ENCODE results near the gene ST6GAL1. TPM values are rescaled to one million over a fixed set of nuclear protein-coding genes. Genes with fewer than 3 reads are reported as not detected.

ST6GAL1 gene
- total and polyA plus RNA-seq, 2 of the 8 experiments (the other 6 are each of a cell fraction or from before 2014, with no cell fraction given), result 62.8 to 80.9 TPM

DNA sequence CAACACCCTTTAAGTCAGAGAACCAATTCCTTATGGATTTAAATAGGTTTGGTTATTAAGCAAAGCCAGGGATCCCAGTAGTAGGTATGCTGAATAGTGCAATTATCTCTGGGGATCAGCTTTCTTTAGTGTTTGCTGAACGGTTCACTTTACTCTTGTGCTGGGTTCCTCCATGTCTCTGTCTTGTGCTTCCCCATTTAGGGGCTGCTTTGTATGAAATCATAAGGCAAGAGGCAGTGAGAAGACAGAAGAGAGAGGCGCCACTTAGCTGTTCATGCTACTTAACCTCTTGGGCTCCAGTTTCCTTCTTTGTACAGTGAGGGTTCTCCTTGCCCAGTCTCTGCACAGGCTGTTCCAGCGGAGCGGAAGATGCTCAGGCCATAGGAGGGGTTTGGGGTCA lies 3.5 kb downstream of the ST6GAL1 start:
- no peak overlapping the region for H3K9ac ChIP-seq (replicated peaks in 1 of 4; ENCODE audit: extremely low read depth in 1 of 4, low read depth in 3 of 4, low read length in 3 of 4)
- H3K27ac ChIP-seq (ENCODE audit: low read depth, low read length), result no peak overlapping the region
- peaks cover 5% of the 10 kb centered on the region for H3K79me1 ChIP-seq (ENCODE audit: low read depth, low read length)
- H3K4me1 ChIP-seq (replicated peaks in 1 of 4; ENCODE audit: control insufficient read depth in 3 of 4, insufficient read depth in 4 of 4, low read length in 3 of 4), result peaks cover 10 to 17% (median 14%) of the 10 kb centered on the region in 4 experiments; a peak in 6 of 7 replicates
- H3K4me3 ChIP-seq (ENCODE audit: extremely low read depth in 1 of 4, insufficient read depth in 2 of 4, low read depth in 3 of 4, low read length in 4 of 4), result no peak overlapping the region
- no peak overlapping the region for H4K5ac ChIP-seq (ENCODE audit: insufficient read length, low read depth, low read length)
- no peak overlapping the region for H3K23ac ChIP-seq (ENCODE audit: insufficient read length)
- peaks cover 15% of the 10 kb centered on the region for H3K23me2 ChIP-seq (ENCODE audit: low read depth, low read length)
- ChIA-PET CTCF (ENCODE audit: partially characterized antibody) (interaction anchor here (0.6 to 2.4 kb wide), 5 partner anchors 12 to 1097 kb away, joined by 3 to 10 read pairs (median 5); no protein-coding TSS in a partner anchor), POLR2A (ENCODE audit: partially characterized antibody) (interaction anchor here (1.1 kb wide), 1 partner anchor 10 kb away, joined by 3 read pairs; no protein-coding TSS in a partner anchor)
- no peak overlapping the region for H2BK5ac ChIP-seq (ENCODE audit: low read depth, low read length)
- H3K36me3 ChIP-seq (ENCODE audit: control insufficient read depth in 2 of 4, insufficient read depth in 4 of 4, low read length in 3 of 4), result peaks cover 0 to 35% (median 8%) of the 10 kb centered on the region in 4 experiments; a peak in 4 of 8 replicates
- H3K4ac ChIP-seq (replicated peaks; ENCODE audit: insufficient read length, low read depth, low read length), result no peak overlapping the region
- no peak overlapping the region for H2AFZ ChIP-seq (ENCODE audit: low read length)
- H3K9me3 ChIP-seq (ENCODE audit: insufficient read depth in 2 of 2, low read depth in 1 of 2, low read length in 1 of 2), result no peaks in the 10 kb centered on the region; a peak in 1 of 4 replicates
- no peak overlapping the region for H4K91ac ChIP-seq (replicated peaks; ENCODE audit: insufficient read length, low read length)
- no peak overlapping the region for H3K4me2 ChIP-seq (ENCODE audit: insufficient read depth in 1 of 2, low read depth in 2 of 2, low read length in 2 of 2)
- 89% methylated on average over 4 of the region's 4 CpGs; no CpG with 5 or more reads in 1 of the 2 experiments for WGBS, 2 experiments (ENCODE audit: extremely low coverage in 1 of 2, insufficient coverage in 1 of 2, insufficient read length in 1 of 2, insufficient replicate concordance in 2 of 2, low coverage in 1 of 2, low lambda C conversion rate in 2 of 2, missing lambda C conversion rate in 1 of 2)
- H2BK20ac ChIP-seq (ENCODE audit: low read length), result no peak overlapping the region
- no peak overlapping the region for H4K8ac ChIP-seq (ENCODE audit: extremely low read depth, insufficient read depth, low read length)
- no peak overlapping the region for H2AK5ac ChIP-seq (ENCODE audit: low read depth, low read length)
- no peak overlapping the region for H2BK12ac ChIP-seq (ENCODE audit: low read depth, low read length)
- FAIRE-seq (no peak), DNase-seq (ENCODE audit: low read depth in 1 of 2, low spot score in 2 of 2) (no peak)
- H3K27me3 ChIP-seq (replicated peaks in 1 of 4; ENCODE audit: control insufficient read depth in 3 of 4, extremely low read depth in 1 of 4, insufficient read depth in 3 of 4, low read length in 3 of 4), result peaks cover 0 to 6% (median 0%) of the 10 kb centered on the region in 4 experiments; a peak in 2 of 7 replicates
- no peak overlapping the region for H3K18ac ChIP-seq (ENCODE audit: extremely low read depth, low read length)
- no peak overlapping the region for H2BK120ac ChIP-seq (replicated peaks; ENCODE audit: low read depth, low read length)
- H4K20me1 ChIP-seq (replicated peaks in 1 of 2; ENCODE audit: control insufficient read depth in 1 of 2, insufficient read depth in 2 of 2, low read length in 2 of 2), result peaks cover 0 to 7% of the 10 kb centered on the region in 2 experiments
- no peak overlapping the region for H2BK15ac ChIP-seq (ENCODE audit: low read length)
- no peak overlapping the region for H3K56ac ChIP-seq (replicated peaks; ENCODE audit: insufficient read length, low read depth, low read length)
- peaks cover 16 to 74% of the 10 kb centered on the region in 2 experiments for H3K79me2 ChIP-seq (ENCODE audit: control insufficient read depth in 1 of 2, insufficient read depth in 2 of 2, low read length in 2 of 2)
- no peak overlapping the region for H3K14ac ChIP-seq (ENCODE audit: insufficient read length)
- TF ChIP-seq, protein P1, sequence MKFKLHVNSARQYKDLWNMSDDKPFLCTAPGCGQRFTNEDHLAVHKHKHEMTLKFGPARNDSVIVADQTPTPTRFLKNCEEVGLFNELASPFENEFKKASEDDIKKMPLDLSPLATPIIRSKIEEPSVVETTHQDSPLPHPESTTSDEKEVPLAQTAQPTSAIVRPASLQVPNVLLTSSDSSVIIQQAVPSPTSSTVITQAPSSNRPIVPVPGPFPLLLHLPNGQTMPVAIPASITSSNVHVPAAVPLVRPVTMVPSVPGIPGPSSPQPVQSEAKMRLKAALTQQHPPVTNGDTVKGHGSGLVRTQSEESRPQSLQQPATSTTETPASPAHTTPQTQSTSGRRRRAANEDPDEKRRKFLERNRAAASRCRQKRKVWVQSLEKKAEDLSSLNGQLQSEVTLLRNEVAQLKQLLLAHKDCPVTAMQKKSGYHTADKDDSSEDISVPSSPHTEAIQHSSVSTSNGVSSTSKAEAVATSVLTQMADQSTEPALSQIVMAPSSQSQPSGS (IDR thresholded peaks at IDR 0.05; ENCODE audit: low read length), result no peak
- TF ChIP-seq HDAC2 (IDR thresholded peaks at IDR 0.05; ENCODE audit: borderline replicate concordance in 1 of 2, low read depth in 2 of 2, low read length in 2 of 2) (no peak), TAF1 (IDR thresholded peaks at IDR 0.05; ENCODE audit: low read depth, low read length) (no peak), CHD1 (IDR thresholded peaks at IDR 0.05; ENCODE audit: low read depth, low read length) (no peak), TEAD4 (IDR thresholded peaks at IDR 0.05; ENCODE audit: low read depth, low read length) (no peak), EZH2 (IDR thresholded peaks at IDR 0.05; ENCODE audit: low read depth, low read length, severe bottlenecking) (no peak), BRCA1 (IDR thresholded peaks at IDR 0.05; ENCODE audit: low read depth, low read length) (no peak), TCF12 (IDR thresholded peaks at IDR 0.05; ENCODE audit: low read depth, low read length) (no peak), RAD21 (IDR thresholded peaks at IDR 0.05 in 1 of 2, conservative IDR thresholded peaks at IDR 0.05 in 1 of 2; ENCODE audit: low read depth in 2 of 2, low read length in 2 of 2) (no peak)
- TF ChIP-seq, protein P2, sequence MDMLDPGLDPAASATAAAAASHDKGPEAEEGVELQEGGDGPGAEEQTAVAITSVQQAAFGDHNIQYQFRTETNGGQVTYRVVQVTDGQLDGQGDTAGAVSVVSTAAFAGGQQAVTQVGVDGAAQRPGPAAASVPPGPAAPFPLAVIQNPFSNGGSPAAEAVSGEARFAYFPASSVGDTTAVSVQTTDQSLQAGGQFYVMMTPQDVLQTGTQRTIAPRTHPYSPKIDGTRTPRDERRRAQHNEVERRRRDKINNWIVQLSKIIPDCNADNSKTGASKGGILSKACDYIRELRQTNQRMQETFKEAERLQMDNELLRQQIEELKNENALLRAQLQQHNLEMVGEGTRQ (IDR thresholded peaks at IDR 0.05; ENCODE audit: low read length), result no peak

Measured in H1 (cell line).